Stimulated activated naive CD4-positive, alpha-beta T cell treated with Interleukin-2 at 50 U/mL for 16 hours (primary cell): Measurements from ENCODE around the gene PCCA.

Experiments
- DNase-seq: peaks from one replicate; lab custom pipeline; 2025; lab: John Stamatoyannopoulos, UW

The PCCA gene

GRCh38 chr13:100473087-100473486 lies 384.2 kb downstream of the PCCA start:
- DNase-seq: no peak

GRCh38 chr13:100473501-100474044 lies 384.7 kb downstream of the PCCA start:
- no peak for DNase-seq

GRCh38 chr13:100476963-100477362 lies 388.1 kb downstream of the PCCA start:
- DNase-seq: no peak

- DNase-seq: no peak
These were observed 389.4 kb downstream of the PCCA start for GRCh38 chr13:100478107-100478809.

- DNase-seq: no peak
These were observed 391.8 kb downstream of the PCCA start for GRCh38 chr13:100480676-100481075.

GRCh38 chr13:100483139-100483538 lies 394.2 kb downstream of the PCCA start:
- DNase-seq: no peak

- DNase-seq: no peak
These were observed 395.0 kb downstream of the PCCA start for GRCh38 chr13:100483841-100484381.

- no peak for DNase-seq
These were observed 395.8 kb downstream of the PCCA start for GRCh38 chr13:100484702-100485101.

- DNase-seq: no peak
These were observed 396.4 kb downstream of the PCCA start for GRCh38 chr13:100485265-100485664.

- no peak for DNase-seq
These were observed 401.8 kb downstream of the PCCA start for GRCh38 chr13:100490692-100491091.

- no peak for DNase-seq
These were observed 402.4 kb downstream of the PCCA start for GRCh38 chr13:100491164-100491842.

- DNase-seq: no peak
These were observed 404.5 kb downstream of the PCCA start for GRCh38 chr13:100493418-100493817.

- DNase-seq: no peak
These were observed 406.6 kb downstream of the PCCA start for GRCh38 chr13:100495455-100495854.

- no peak for DNase-seq
These were observed 408.5 kb downstream of the PCCA start for GRCh38 chr13:100497389-100497788.

- DNase-seq: no peak
These were observed 413.6 kb downstream of the PCCA start for GRCh38 chr13:100502446-100502845.

GRCh38 chr13:100503622-100504021 lies 414.7 kb downstream of the PCCA start:
- no peak for DNase-seq

GRCh38 chr13:100506154-100506553 lies 417.3 kb downstream of the PCCA start:
- peak; percentile 79 for DNase-seq

GRCh38 chr13:100506600-100507422 lies 417.9 kb downstream of the PCCA start:
- DNase-seq: peak; percentile 1

- no peak for DNase-seq
These were observed 419.6 kb downstream of the PCCA start for GRCh38 chr13:100508455-100508854.

- no peak for DNase-seq
These were observed 420.1 kb downstream of the PCCA start for GRCh38 chr13:100508996-100509395.

GRCh38 chr13:100510208-100510957 lies 421.5 kb downstream of the PCCA start:
- no peak for DNase-seq
